SU-DHL-6 (cell line): ENCODE measurements around the gene CCR7.

Experiments
- H2AFZ ChIP-seq: fragments of 200-600 bp; sonication (generic); 2 replicates; pipeline ENCODE4 v1.6.1; 2014; ENCODE audit warnings: low read depth, mild to moderate bottlenecking, moderate library complexity, mixed read lengths, antibody characterized with exemption, low read length; ENCODE audit not compliant: severe bottlenecking
- H3F3A ChIP-seq: fragments of 200-600 bp; shearing (Covaris generic); 2 replicates; pipeline ENCODE4 v1.6.0; 2016; ENCODE audit warnings: antibody characterized with exemption, mild to moderate bottlenecking; ENCODE audit not compliant: insufficient read depth
- H3K27ac ChIP-seq: fragments of 200-600 bp; sonication (generic); 2 replicates; pipeline ENCODE4 v1.5.1; 2016; ENCODE audit warnings: low read depth, mild to moderate bottlenecking, low read length, moderate library complexity, mixed read lengths
- H3K27me3 ChIP-seq: fragments of 200-600 bp; sonication (generic), shearing (Covaris generic); 2 replicates; pipeline ENCODE4 v1.6.0; 2014; ENCODE audit warnings: mild to moderate bottlenecking, low read length
- H3K36me3 ChIP-seq: fragments of 200-600 bp; sonication (generic); 2 replicates; pipeline ENCODE4 v1.6.1; 2014; ENCODE audit warnings: mild to moderate bottlenecking, low read length, mixed read lengths
- H3K4me2 ChIP-seq: fragments of 300-600, 200-600 bp; shearing (Covaris generic), sonication (generic); 2 replicates; pipeline ENCODE4 v1.6.0; 2014; ENCODE audit warnings: low read length, low read depth, mild to moderate bottlenecking; ENCODE audit not compliant: poor library complexity, severe bottlenecking
- H3K4me3 ChIP-seq: fragments of 200-600 bp; sonication (generic); 2 replicates; pipeline ENCODE4 v1.5.1; 2014; ENCODE audit warnings: antibody characterized with exemption, low read length, mild to moderate bottlenecking, mixed read lengths; ENCODE audit not compliant: insufficient read depth, poor library complexity, severe bottlenecking
- H3K79me2 ChIP-seq: fragments of 200-600 bp; sonication (generic); 2 replicates; pipeline ENCODE4 v1.6.1; 2014; ENCODE audit warnings: mild to moderate bottlenecking, low read length, moderate library complexity; ENCODE audit not compliant: insufficient read depth
- H3K9ac ChIP-seq: fragments of 200-600 bp; sonication (generic); 2 replicates; pipeline ENCODE4 v1.7.0; 2014; ENCODE audit warnings: mild to moderate bottlenecking, low read length
- H3K9me2 ChIP-seq: fragments of 200-600 bp; sonication (generic); replicated peaks from 2 replicates; pipeline ENCODE4 v1.6.1; 2014; ENCODE audit warnings: low read length; ENCODE audit not compliant: insufficient read depth
- H3K9me3 ChIP-seq: fragments of 200-600 bp; sonication (generic); 2 replicates; pipeline ENCODE4 v1.6.1; 2014; ENCODE audit warnings: low read length, mixed read lengths; ENCODE audit not compliant: insufficient read depth
- H4K20me1 ChIP-seq: fragments of 200-600 bp; sonication (generic); 2 replicates; pipeline ENCODE4 v1.6.1; 2014; ENCODE audit warnings: low read depth, mild to moderate bottlenecking, antibody characterized with exemption, low read length, moderate library complexity, mixed read lengths
- EZH2phosphoT487 ChIP-seq: fragments of 200-600 bp; sonication (generic), shearing (Covaris generic); conservative IDR thresholded peaks from 2 replicates; pipeline ENCODE4 v1.6.1; 2018; ENCODE audit warnings: mild to moderate bottlenecking, antibody characterized with exemption, low read length, moderate library complexity, mixed read lengths
- TF ChIP-seq, protein P1 (sequence below): fragments of 200-600 bp; sonication (generic); IDR thresholded peaks from one replicate; pipeline ENCODE4 v1.5.1; 2017; ENCODE audit warnings: antibody characterized with exemption, mild to moderate bottlenecking, low read length, moderate library complexity; ENCODE audit not compliant: insufficient read depth, poor library complexity, severe bottlenecking

The CCR7 gene

DNA sequence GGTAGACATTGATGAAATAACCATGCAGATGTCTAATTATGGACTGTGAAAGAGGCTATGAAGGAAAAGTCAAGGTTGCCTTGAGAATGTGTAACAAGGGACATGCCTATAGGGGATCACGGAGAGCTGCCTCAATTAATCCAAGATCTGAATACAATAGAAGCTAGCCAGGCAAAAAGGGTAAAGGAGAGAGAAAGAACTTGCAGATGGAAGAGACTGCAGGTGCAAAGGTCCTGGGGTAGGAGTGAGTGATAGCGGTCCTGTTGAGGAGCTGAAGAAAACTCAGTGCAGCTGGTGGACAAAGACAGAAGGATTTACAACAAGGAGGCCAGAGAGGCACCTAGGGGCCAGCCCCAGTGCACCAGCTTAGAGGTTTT lies 48.0 kb downstream of the CCR7 start:
- Histone ChIP-seq H3K4me2 (peak overlapping the region; percentile 65), H4K20me1 (no peaks in the 10 kb centered on the region), H3K4me3 (peak overlapping the region; percentile 37), H3K27ac (peak overlapping the region; percentile 21; the same call in 1 of the 2 replicates), H3K9ac (peak overlapping the region; percentile 39; the same call in 1 of the 2 replicates), H3K79me2 (no peaks in the 10 kb centered on the region), H3F3A (no peaks in the 10 kb centered on the region), H3K36me3 (no peaks in the 10 kb centered on the region), H3K9me2 (no peaks in the 10 kb centered on the region), H3K27me3 (no peaks in the 10 kb centered on the region), H2AFZ (no peak overlapping the region), H3K9me3 (no peaks in the 10 kb centered on the region)
- TF ChIP-seq, protein P1, sequence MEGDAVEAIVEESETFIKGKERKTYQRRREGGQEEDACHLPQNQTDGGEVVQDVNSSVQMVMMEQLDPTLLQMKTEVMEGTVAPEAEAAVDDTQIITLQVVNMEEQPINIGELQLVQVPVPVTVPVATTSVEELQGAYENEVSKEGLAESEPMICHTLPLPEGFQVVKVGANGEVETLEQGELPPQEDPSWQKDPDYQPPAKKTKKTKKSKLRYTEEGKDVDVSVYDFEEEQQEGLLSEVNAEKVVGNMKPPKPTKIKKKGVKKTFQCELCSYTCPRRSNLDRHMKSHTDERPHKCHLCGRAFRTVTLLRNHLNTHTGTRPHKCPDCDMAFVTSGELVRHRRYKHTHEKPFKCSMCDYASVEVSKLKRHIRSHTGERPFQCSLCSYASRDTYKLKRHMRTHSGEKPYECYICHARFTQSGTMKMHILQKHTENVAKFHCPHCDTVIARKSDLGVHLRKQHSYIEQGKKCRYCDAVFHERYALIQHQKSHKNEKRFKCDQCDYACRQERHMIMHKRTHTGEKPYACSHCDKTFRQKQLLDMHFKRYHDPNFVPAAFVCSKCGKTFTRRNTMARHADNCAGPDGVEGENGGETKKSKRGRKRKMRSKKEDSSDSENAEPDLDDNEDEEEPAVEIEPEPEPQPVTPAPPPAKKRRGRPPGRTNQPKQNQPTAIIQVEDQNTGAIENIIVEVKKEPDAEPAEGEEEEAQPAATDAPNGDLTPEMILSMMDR = no peak
- TF ChIP-seq EZH2phosphoT487 = no peak

DNA sequence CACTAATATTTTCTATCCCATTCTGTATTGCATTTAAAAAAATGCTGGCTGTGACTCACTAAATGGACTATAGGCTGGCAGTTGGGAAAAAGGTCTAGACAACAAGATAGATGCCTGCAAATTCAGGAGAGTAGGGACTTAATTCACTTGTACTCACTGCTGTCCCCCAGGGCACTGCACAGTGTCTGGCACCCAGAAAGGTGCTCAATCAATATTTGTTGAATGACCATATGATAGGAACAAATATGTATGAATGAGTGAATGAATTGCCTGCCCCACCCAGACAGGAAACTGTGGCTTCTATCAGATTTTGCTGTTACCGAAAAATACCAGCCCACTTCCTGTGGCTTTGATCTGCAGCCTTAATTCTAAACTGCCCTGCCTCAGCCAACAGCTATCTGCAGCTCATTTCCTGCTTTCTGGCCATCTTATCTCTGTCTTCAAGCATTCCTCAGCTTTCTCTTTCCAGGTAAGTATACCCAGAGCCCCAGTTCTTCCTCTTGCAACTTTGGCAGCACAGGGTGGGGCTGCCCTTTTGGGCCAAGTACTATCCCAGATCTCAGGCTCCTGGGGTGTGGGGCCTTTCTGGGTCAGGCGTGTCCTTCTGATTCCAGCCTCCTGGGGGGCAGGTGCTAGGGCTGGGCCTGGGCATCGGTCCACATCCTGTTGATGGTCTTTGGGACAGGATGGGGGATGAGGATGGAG lies 48.5 kb downstream of the CCR7 start:
- Histone ChIP-seq H3K27ac (peak overlapping the region; percentile 21; the same call in 1 of the 2 replicates), H3K27me3 (no peaks in the 10 kb centered on the region), H3K36me3 (no peaks in the 10 kb centered on the region), H3K4me3 (peak overlapping the region; percentile 37), H3K79me2 (no peaks in the 10 kb centered on the region), H3F3A (no peaks in the 10 kb centered on the region), H3K9me3 (no peaks in the 10 kb centered on the region), H3K9me2 (no peaks in the 10 kb centered on the region), H3K9ac (peak overlapping the region; percentile 39; the same call in 1 of the 2 replicates), H4K20me1 (no peaks in the 10 kb centered on the region), H2AFZ (no peak overlapping the region), H3K4me2 (peak overlapping the region; percentile 65)
- no peak for TF ChIP-seq EZH2phosphoT487
- TF ChIP-seq, protein P1 = no peak

- H3K4me2 ChIP-seq = no peak overlapping the region
These were observed 49.7 kb downstream of the CCR7 start for GRCh38 chr17:40515491-40516041.

More at GRCh38 chr17:40515491-40516041, 49.7 kb downstream of the CCR7 start:
- no peak overlapping the region for H3K4me3 ChIP-seq
- no peak overlapping the region for H2AFZ ChIP-seq
- no peaks in the 10 kb centered on the region for H3K9me2 ChIP-seq
- H4K20me1 ChIP-seq = no peaks in the 10 kb centered on the region
- TF ChIP-seq EZH2phosphoT487 = no peak
- TF ChIP-seq, protein P1 = no peak
- no peaks in the 10 kb centered on the region for H3K9me3 ChIP-seq
- H3K27me3 ChIP-seq = no peaks in the 10 kb centered on the region
- no peaks in the 10 kb centered on the region for H3K79me2 ChIP-seq
- H3K9ac ChIP-seq = no peak overlapping the region
- no peaks in the 10 kb centered on the region for H3K36me3 ChIP-seq
- H3K27ac ChIP-seq = no peak overlapping the region
- H3F3A ChIP-seq = no peaks in the 10 kb centered on the region
